GM12872 (cell line): Measurements from ENCODE around the gene MVB12A.
A peak's percentile ranks its signal among the peaks of the same experiment; 100 is the strongest.

Source experiments
- CTCF ChIP-seq: IDR thresholded peaks from 3 replicates; pipeline ENCODE4 v1.5.1; 2011; ENCODE audit warnings: low read depth, mild to moderate bottlenecking, low read length, moderate library complexity; ENCODE audit not compliant: insufficient read depth

MVB12A gene

GRCh38 chr19:17420475-17420924 is 653 bp downstream of the MVB12A start:
- TF ChIP-seq CTCF, result no peak

GRCh38 chr19:17421942-17422341 is 2.1 kb downstream of the MVB12A start:
- TF ChIP-seq CTCF, result no peak

- TF ChIP-seq CTCF, result no peak
Observed at GRCh38 chr19:17423429-17424208, 3.8 kb downstream of the MVB12A start.

GRCh38 chr19:17424743-17425365 is 5.0 kb downstream of the MVB12A start:
- peak; percentile 44 for TF ChIP-seq CTCF

- TF ChIP-seq CTCF, result no peak
Observed at GRCh38 chr19:17429641-17430113, 9.8 kb downstream of the MVB12A start.

- TF ChIP-seq CTCF, result no peak
Observed at GRCh38 chr19:17431417-17431816, 11.6 kb downstream of the MVB12A start.

- TF ChIP-seq CTCF, result no peak
Observed at GRCh38 chr19:17435218-17435617, 15.4 kb downstream of the MVB12A start.
